ENCODE data around the gene HMOX1.

- TF ChIP-seq CTCF (IDR thresholded peaks at IDR 0.05), result no peak
- TF ChIP-seq POLR2A (IDR thresholded peaks at IDR 0.05), result no peak
Measured at GRCh38 chr22:35442471-35442870, 61.6 kb downstream of the HMOX1 start.

Measured in heart left ventricle (tissue), 13 donors.